Gastrocnemius medialis (tissue), 4 donors: ENCODE results near the gene UBR2.

ENCODE experiments used
- POLR2A ChIP-seq, 2 donors: fragments of 450-650 bp; IDR thresholded peaks; one replicate each; pipeline ENCODE4 v1.6.1; 2017; ENCODE audit warnings: antibody characterized with exemption in 2 of 2, mild to moderate bottlenecking in 2 of 2, moderate library complexity in 2 of 2
- TF ChIP-seq, protein P1 (sequence below), 5 experiments: fragments of 450-650 bp in 3 of 5; fragments of 200-600 bp in 2 of 5; sonication (generic) in 2 of 5; IDR thresholded peaks in 4 of 5; conservative IDR thresholded peaks in 1 of 5; 1 replicate in 4 of 5; 2 replicates in 1 of 5; pipeline ENCODE4 v1.5.1; 2016 to 2019; ENCODE audit warnings: antibody characterized with exemption in 5 of 5, mild to moderate bottlenecking in 3 of 5, moderate library complexity in 3 of 5

DNA sequence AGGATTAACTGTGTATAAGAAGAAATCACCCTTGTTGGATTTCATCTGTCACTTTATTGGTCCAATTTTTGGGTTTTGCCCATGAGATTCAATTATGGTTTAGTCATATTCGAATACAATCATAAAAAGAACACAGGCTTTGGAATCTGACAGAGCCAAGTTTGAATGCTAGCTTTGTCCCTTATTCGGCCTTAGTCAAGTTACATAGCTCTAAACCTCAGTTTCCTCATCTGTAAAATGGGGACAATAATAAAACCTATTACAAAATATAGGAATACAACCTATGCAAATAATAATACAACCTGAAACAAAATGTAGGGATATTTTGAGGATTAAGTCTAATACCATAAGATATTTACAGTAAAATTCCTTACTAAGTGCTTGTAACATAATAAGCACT, 100.9 kb downstream of the UBR2 start:
- TF ChIP-seq, protein P1, sequence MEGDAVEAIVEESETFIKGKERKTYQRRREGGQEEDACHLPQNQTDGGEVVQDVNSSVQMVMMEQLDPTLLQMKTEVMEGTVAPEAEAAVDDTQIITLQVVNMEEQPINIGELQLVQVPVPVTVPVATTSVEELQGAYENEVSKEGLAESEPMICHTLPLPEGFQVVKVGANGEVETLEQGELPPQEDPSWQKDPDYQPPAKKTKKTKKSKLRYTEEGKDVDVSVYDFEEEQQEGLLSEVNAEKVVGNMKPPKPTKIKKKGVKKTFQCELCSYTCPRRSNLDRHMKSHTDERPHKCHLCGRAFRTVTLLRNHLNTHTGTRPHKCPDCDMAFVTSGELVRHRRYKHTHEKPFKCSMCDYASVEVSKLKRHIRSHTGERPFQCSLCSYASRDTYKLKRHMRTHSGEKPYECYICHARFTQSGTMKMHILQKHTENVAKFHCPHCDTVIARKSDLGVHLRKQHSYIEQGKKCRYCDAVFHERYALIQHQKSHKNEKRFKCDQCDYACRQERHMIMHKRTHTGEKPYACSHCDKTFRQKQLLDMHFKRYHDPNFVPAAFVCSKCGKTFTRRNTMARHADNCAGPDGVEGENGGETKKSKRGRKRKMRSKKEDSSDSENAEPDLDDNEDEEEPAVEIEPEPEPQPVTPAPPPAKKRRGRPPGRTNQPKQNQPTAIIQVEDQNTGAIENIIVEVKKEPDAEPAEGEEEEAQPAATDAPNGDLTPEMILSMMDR (IDR thresholded peaks at IDR 0.05 in 4 of 5, conservative IDR thresholded peaks at IDR 0.05 in 1 of 5), result no peak
- TF ChIP-seq POLR2A (IDR thresholded peaks at IDR 0.05), result no peak
